Lung (tissue), 12 donors: Measurements from ENCODE around the gene ESPN. TPM values are rescaled to one million over a fixed set of nuclear protein-coding genes. Genes with fewer than 3 reads are reported as not detected.
A peak's percentile ranks its signal among the peaks of the same experiment; 100 is the strongest.

Experiments
- ATAC-seq: fragments of 200-7000 bp; cut with Tn5 transposase; one replicate; pipeline ENCODE4 v1.9.1; 2020; ENCODE audit warnings: moderate number of reproducible peaks; ENCODE audit not compliant: insufficient read depth, low FRiP score
- DNase-seq, 3 donors: peaks; one replicate each; pipeline ENCODE4 v3.0.0-alpha.2; 2013 to 2017
- H3K27ac ChIP-seq, 2 donors: one replicate each; pipeline ENCODE4 v1.5.1; 2013; ENCODE audit warnings: mild to moderate bottlenecking in 2 of 2, moderate library complexity in 2 of 2, control low read depth in 1 of 2, inconsistent platforms in 1 of 2, low read depth in 1 of 2, low read length in 1 of 2
- H3K27me3 ChIP-seq, 3 donors: one replicate each; pipeline ENCODE4 v1.5.1; 2013; ENCODE audit warnings: low read length in 2 of 3; ENCODE audit not compliant: control insufficient read depth in 3 of 3, insufficient read depth in 3 of 3
- H3K36me3 ChIP-seq, 4 donors: one replicate each; pipeline ENCODE4 v1.5.1; 2013; ENCODE audit warnings: low read length in 4 of 4, mild to moderate bottlenecking in 1 of 4, moderate library complexity in 1 of 4; ENCODE audit not compliant: control insufficient read depth in 4 of 4, insufficient read depth in 4 of 4
- H3K4me1 ChIP-seq, 5 donors: one replicate each; pipeline ENCODE4 v1.5.1; 2013; ENCODE audit warnings: low read length in 5 of 5, mild to moderate bottlenecking in 2 of 5, moderate library complexity in 1 of 5; ENCODE audit not compliant: control insufficient read depth in 5 of 5, insufficient read depth in 5 of 5
- H3K4me3 ChIP-seq: one replicate; pipeline ENCODE4 v1.5.1; 2013; ENCODE audit warnings: mild to moderate bottlenecking, control low read depth, moderate library complexity
- H3K9ac ChIP-seq, 2 donors: one replicate each; pipeline ENCODE4 v1.5.1; 2013; ENCODE audit warnings: low read length in 2 of 2, control low read depth in 1 of 2; ENCODE audit not compliant: insufficient read depth in 1 of 2
- H3K9me3 ChIP-seq, 4 donors: one replicate each; pipeline ENCODE4 v1.5.1; 2013; ENCODE audit warnings: low read length in 3 of 4, mild to moderate bottlenecking in 1 of 4, moderate library complexity in 1 of 4; ENCODE audit not compliant: control insufficient read depth in 4 of 4, insufficient read depth in 3 of 4
- CTCF ChIP-seq: IDR thresholded peaks from 2 replicates; pipeline ENCODE4 v1.5.1; 2012; ENCODE audit warnings: mild to moderate bottlenecking; ENCODE audit errors: control extremely low read depth, extremely low read depth
- WGBS, 2 donors: extraction: QIAGEN DNeasy Blood & Tissue Kit; methylation state at CpG; one replicate each; pipeline ENCODE4 v1.1.7; 2013; 5-methylcytosine and 5-hydroxymethylcytosine counted together
- polyA plus RNA-seq, 2 donors: library from polyadenylated mRNA; stranded (reverse); fragments of 200-250 nt; gene quantifications; one replicate each; pipeline ENCODE4 v1.2.1, GENCODE V29; 2013
- total RNA-seq, 2 donors: library from RNA; depleted of rRNA in 1 of 2; stranded (reverse); fragments of >200 nt in 1 of 2; gene quantifications; one replicate each; pipeline ENCODE4 v1.2.1, GENCODE V29; 2014 to 2021
- donor health status: control.
- donor health status: control.
- donor health status: Bipolar disorder and iron deficiency.
- donor health status: healthy.
- donor health status: DM: yes; HTN: yes; CAD: no.

ESPN gene
- total and polyA plus RNA-seq, 4 donors: 2.1 to 20.8 (median 7.4) TPM

- no peak overlapping the region for H3K4me3 ChIP-seq
- ATAC-seq (peak; percentile 75), DNase-seq (peak; percentile 36 to 56 (median 52))
- TF ChIP-seq CTCF: peak; percentile 66
- H3K4me1 ChIP-seq: no peaks in the 10 kb centered on the region
- H3K9me3 ChIP-seq: no peaks in the 10 kb centered on the region
- WGBS, 2 donors: 8 to 18% methylated on average over 5 of the region's 5 CpGs
- no peak overlapping the region for H3K9ac ChIP-seq
- peaks cover 6 to 25% (median 13%) of the 10 kb centered on the region in 3 donors for H3K27me3 ChIP-seq
- H3K36me3 ChIP-seq: no peaks in the 10 kb centered on the region
- H3K27ac ChIP-seq: no peak overlapping the region
Observed at GRCh38 chr1:6438047-6438525, 13.5 kb downstream of the ESPN start.

- WGBS, 2 donors: 6 to 7% methylated on average over 60 to 100 of the region's 101 CpGs
- no peak overlapping the region for H3K27ac ChIP-seq
- peaks cover 6 to 25% (median 16%) of the 10 kb centered on the region in 3 donors for H3K27me3 ChIP-seq
- ATAC-seq (peak; percentile 70), DNase-seq (peak in 2 of 3 donors; percentile 31 to 58)
- no peaks in the 10 kb centered on the region for H3K9me3 ChIP-seq
- H3K4me3 ChIP-seq: no peak overlapping the region
- H3K36me3 ChIP-seq: no peaks in the 10 kb centered on the region
- no peak overlapping the region for H3K9ac ChIP-seq
- H3K4me1 ChIP-seq: no peaks in the 10 kb centered on the region
- TF ChIP-seq CTCF: no peak
Observed at GRCh38 chr1:6440198-6441126, 15.9 kb downstream of the ESPN start.

- no peaks in the 10 kb centered on the region for H3K4me1 ChIP-seq
- H3K36me3 ChIP-seq: no peaks in the 10 kb centered on the region
- no peak for ATAC-seq
- DNase-seq: no peak
- H3K4me3 ChIP-seq: no peak overlapping the region
- WGBS, 2 donors: 71 to 79% methylated on average over 7 of the region's 7 CpGs
- no peak for TF ChIP-seq CTCF
- H3K27ac ChIP-seq: no peak overlapping the region
- H3K27me3 ChIP-seq: peaks cover 6 to 28% (median 20%) of the 10 kb centered on the region in 3 donors
- no peak overlapping the region for H3K9ac ChIP-seq
- no peaks in the 10 kb centered on the region for H3K9me3 ChIP-seq
Observed at GRCh38 chr1:6441586-6441985, 17.0 kb downstream of the ESPN start.
